Activated CD4-positive, alpha-beta T cell treated with anti-CD3 and anti-CD28 coated beads for 24 hours (primary cell): ENCODE results near the gene ANKHD1.
"Not testable (repeated sequence)": the region's sequence is repeated elsewhere in the genome, so short reads cannot be mapped to it uniquely, and the experiment has no call there.

Experiments
- DNase-seq, 2 donors: peaks; one replicate each; pipeline ENCODE4 v3.0.0-alpha.2; 2020; ENCODE audit warnings: low read depth in 2 of 2

The ANKHD1 gene

DNA sequence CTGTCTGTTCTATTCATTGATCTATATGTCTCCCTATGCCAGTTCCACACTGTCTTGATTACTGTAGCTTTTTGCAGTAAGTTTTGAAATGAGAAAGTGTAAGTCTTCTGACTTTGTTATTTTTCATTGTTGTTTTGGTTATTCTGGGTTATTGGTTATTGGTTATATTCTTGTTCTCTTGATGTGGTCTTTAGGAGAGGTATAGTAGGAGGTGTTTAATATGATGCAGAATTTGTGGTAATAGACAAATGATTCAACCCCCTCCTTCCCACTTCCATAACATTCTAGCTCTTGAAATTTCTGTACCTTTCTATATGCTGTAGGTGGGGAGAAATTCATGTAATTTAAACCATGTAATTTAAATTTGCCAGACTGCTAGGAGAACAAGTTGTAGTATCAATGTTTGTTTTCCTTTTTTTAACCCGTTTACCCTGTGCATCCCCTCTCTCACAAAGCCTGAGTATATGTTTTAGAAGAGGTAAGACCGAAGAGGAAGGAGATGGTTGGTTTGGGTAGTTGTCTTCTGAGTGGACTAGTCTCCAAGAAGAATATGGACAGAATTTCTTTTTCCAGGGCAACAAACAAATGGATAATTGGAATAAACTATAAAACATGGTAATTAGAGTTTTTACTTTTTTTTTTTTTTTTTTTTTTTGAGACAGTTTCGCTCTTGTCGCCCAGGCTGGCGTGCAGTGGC, 19.2 kb downstream of the ANKHD1 start:
- DNase-seq, result no peak

DNA sequence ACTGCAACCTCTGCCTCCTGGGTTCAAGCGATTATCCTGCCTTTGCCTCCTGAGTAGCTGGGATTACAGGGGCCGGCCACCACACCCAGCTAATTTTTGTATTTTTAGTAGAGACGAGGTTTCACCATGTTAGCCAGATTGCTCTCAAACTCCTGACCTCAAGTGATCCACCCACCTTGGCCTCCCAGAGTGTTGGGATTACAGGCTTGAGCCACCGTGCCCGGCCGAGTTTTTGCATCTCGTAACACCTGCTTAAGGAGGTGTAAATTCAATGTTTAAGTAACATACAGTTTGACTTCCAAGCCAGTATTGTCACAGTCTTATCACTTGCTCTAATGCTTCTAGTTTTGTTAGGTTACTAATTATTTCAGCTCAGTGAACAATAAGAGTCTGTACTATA, 19.7 kb downstream of the ANKHD1 start:
- not testable (repeated sequence) for DNase-seq

DNA sequence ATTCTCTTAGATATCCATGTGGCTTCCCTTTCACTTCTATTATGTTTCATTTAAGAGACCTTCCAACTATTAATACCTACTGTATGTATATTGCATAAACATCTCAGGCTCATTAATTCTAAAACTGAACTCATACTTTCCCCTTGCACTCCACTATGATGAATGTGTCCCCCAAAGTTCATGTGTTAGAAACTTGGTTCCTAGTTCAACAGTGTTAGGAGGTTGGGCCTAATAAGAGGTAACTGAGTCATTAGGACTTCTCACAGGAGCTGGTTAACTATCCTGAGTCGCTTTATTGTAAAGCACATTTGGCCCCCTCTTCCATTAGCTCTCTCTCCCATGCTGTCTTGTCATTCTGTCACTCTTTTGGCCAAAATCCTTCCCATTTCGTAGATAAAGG, 22.0 kb downstream of the ANKHD1 start:
- no peak for DNase-seq

DNA sequence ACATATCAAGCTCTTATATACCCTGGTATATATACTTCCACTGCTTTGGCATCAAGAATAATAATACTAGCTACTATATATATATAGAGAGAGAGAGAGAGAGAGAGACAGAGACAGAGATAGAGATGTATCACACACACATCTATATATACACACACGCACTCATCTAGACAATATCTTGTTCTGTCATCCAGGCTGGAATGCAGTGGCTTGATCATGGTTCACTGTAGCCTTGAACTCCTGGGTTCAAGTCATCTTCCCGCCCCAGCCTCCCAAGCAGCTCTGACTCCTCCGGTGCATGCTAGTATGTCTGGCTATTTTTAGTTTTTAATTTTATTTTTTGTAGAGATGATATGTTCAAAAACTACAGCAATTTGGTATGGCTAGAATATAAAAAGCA, 22.5 kb downstream of the ANKHD1 start:
- no peak for DNase-seq

DNA sequence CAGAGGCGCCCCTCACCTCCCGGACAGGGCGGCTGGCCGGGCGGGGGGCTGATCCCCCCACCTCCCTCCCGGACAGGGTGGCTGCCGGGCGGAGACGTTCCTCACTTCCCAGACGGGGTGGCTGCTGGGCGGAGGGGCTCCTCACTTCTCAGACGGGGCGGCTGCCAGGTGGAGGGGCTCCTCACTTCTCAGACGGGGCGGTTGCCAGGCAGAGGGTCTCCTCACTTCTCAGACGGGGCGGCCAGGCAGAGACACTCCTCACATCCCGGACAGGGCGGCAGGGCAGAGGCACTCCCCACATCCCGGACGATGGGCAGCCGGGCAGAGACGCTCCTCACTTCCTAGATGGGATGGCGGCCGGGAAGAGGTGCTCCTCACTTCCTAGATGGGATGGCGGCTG, 26.1 kb downstream of the ANKHD1 start:
- not testable (repeated sequence) for DNase-seq

DNA sequence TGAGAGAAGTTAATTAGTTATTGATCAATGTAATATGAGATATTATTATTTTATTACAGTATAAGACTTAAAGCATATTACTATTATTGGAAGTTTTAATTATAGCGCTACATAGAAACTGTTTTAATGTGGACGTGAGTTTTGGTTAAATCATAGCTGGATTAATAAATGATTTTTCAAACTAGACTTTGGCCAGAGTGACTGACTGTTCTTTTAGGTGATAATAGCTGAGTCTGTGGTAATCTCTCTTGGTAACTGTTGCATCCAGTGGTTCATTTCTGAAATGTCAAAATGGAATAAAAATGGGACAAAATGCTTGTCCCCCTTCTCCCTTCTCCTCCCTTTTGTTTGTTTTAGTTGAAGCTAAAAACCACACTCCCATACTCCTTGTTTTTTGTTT, 28.1 kb downstream of the ANKHD1 start:
- DNase-seq, result no peak

DNA sequence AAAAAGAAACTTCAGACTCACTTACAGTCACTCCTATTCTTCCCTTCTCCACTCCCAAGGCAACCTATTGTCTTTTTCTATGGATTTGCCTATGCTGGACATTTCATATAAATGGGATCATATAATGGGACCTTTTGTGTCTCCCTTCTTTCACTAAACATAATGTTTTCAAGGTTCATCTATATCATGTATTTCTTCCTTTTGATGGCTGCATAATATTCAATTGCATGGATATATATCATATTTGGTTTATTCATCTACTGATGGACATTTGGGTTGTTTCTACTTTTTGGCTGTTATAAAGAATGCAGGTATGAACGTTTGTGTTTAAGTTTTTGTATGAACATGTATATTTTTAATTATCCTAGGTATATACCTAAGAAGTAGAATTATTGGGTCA, 30.6 kb downstream of the ANKHD1 start:
- DNase-seq, result no peak

DNA sequence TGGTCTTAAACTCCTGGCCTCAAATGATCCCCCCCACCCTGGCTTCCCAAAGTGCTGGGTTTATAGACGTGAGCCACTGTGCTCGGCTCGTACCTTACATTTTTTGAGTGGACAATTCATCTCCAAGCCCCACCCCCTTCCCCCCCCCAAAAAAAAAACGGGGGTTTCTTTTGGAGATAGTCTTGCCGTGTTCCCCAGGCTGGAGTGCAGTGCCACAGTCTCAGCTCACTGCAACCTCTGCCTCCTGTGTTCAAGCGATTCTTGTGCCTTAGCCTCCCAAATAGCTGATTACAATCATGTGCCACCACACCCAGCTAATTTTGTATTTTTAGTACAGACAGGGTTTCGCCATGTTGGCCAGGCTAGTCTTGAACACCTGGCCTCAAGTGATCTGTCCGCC, 31.3 kb downstream of the ANKHD1 start:
- no peak for DNase-seq

DNA sequence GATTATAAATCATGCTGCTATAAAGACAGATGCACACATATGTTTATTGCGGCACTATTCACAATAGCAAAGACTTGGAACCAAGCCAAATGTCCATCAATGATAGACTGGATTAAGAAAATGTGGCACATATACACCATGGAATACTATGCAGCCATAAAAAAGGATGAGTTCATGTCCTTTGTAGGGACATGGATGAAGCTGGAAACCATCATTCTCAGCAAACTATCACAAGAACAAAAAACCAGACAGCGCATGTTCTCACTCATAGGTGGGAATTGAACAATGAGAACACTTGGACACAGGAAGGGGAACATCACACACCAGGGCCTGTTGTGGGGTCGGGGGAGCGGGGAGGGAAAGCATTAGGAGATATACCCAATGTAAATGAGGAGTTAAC, 55.7 kb downstream of the ANKHD1 start:
- not testable (repeated sequence) for DNase-seq

DNA sequence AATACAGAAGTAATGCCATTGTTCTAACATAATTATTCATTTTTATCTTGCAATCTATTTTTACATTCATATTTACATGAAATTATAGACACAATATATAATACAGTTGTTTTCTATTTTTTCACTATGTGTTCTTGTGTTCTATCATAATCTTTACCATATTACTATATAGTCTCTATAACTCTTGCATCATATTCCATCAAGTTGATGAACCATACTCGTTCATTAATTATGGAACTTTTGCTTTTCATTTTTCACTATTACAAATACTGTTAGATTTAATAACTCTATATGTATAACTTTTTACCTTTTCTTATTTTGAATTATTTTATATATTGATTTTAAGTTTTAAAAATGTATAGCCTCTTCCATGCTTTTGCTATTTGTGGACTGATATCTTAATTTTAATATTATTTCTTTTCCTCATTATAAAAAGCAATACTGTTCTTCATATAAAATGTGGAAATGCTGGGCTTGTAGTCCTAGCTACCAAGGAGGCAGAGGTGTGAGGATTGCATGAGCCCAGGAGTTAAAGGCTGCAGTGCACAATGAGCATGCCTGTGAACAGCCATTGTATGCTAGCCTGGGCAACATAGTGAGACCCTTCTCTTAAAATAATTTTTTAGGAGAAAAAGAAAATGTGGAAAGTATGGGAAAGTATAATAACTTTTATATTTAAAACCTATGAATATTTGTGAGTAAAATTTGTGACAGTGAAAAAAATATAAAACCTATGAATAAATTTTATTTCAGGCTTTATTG, 65.5 kb downstream of the ANKHD1 start:
- DNase-seq, result no peak

DNA sequence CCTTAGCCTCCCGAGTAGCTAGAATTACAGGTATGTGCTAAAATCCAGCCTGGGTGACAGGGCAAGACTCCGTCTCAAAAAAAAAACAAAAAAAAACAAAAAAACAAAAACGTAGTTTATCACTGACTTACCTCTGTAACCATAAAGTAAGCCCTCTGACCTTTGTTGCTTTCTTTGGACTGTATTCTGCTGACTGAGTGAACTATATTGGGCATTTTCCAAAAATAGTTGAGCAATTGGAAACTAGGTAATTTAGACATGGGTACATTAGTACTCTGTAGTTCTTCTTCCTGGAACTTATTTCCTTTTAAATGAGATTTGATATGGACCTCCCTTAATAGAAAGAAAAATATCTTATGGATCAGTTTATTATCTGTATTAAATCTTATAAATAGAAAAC, 66.6 kb downstream of the ANKHD1 start:
- no peak for DNase-seq

DNA sequence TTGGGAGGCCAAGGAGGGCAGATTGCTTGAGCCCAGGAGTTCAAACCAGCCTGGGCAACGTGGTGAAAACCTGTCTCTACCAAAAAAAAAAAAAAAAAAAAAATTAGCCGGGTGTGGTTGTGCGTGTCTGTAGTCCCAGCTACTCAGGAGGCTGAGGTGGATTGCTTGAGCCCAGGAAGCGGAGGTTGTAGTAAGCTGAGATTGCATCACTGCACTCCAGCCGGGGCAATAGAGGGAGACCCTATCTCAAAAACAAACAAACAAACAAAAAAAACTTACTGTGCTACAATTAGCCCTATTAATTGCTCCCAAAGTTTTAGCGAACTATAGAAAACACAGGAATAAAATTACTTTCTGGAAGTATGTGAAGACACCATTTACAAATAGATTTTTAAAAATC, 67.6 kb downstream of the ANKHD1 start:
- DNase-seq, result no peak

DNA sequence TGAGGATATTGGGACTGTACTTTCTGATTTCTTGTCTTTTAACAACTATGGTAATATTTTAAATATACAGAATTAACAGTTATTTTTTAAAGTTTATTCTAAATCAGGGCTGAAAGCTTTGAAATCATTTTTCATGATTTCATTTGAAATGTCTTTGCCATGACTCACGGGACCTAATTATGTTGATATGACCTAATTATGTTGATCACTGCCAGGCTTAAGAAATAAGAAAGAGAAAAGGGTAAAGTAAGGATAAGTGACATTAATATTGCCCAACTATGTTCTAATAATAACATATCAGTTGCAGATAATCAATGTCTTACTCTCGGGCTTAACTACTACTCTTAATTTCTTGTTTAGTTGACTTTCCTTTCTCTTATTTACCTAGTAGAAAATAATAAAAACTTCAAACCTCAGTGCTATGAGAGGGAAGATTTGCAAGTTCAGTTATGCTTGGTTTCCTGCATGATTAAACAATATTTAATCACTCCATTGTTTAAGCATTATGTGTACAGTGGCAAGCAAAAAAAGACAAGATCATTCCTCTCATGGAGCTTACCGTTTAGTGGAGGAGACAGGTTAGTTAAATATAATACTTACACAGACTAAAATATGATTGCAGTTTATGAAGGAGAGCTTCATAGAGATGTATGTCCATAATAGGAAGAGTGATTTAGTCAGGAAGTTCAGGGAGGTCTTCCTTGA, 78.8 kb downstream of the ANKHD1 start:
- no peak for DNase-seq

DNA sequence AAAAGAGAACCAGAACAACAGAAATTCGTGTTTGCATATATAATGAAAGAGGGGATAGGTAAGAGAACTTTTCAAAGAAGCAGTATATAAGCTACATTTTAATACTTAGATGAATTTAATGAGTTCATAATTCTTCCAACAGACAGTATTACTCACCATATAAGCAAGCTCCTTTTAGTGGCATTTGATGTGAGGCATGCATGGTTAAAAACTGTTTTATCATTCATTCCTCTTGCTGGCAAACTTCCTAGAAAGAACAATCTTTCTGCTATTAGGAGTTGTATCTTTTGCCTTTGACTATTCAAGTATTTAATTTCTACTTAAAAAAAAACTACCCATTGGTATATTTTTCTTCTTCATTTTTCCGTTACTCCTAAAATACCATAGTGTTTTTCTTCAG, 80.1 kb downstream of the ANKHD1 start:
- no peak for DNase-seq

DNA sequence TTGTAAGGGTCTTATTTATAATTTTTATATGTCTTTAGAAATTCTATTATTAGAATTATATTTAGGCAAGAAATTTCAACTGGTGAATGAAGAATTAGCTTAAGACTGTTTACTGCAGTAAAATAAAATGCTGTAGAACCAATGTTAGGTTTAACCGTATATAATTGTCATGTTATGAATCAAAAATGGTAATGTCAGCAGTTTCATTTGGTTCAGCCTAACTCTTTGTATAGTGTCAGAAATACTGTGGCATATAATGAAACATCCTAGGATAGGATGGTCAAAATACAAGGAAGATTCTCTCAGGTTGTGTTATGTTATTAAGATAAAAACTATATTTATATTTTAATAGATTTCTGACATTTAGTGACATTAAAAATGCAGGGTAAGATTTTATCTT, 81.4 kb downstream of the ANKHD1 start:
- no peak for DNase-seq

DNA sequence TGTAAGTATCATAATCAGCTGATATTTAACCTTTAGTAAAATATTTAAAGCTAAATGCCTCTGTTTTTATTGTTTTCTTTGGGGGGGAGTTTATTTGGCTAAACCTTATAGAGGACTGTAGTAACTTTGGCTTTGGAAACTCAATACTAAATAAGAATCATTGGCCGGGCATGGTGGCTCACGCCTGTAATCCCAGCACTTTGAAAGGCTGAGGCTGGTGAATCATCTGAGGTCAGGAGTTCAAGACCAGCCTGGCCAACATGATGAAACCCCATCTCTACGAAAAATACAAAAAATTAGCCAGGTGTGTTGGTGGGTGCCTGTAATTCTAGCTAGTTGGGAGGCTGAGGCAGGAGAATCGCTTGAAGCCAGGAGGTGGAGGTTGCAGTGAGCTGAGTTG, 86.5 kb downstream of the ANKHD1 start:
- DNase-seq, result not testable (repeated sequence)

DNA sequence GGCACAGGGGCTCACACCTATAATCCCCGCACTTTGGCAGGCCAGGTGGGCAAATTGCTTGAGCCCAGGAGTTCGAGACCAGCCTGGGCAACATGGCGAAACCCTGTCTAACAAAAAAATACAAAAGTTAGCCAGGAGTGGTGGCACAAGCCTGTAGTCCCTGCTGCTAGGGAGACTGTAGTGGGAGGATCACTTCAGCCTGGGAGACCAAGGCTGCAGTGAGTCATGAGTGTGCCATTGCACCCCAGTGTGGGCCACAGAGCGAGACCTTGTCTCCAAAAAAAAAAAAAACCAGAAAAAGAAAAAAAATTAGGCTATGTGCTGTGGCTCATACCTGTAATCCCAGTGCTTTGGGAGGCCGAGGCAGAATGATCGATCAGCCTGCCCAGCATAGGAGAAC, 87.3 kb downstream of the ANKHD1 start:
- DNase-seq, result no peak

DNA sequence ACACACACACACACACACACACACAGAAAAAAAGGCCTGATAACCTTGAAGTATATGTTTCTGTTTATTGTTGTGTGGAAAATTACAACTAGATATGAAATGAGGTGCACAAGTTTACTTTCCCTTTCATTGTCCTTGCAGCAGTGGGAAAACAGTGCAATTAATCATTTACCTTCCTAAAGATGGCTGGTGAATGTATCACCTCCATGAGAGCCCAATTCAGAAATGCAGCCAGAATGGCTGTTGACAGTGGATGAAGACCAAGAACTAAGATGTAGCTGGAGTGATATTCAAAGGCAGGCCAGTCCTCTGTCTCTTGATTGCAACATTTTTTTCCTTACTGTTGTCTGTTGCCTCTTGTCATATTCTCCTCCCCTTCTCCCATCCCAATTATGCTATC, 96.3 kb downstream of the ANKHD1 start:
- no peak for DNase-seq

DNA sequence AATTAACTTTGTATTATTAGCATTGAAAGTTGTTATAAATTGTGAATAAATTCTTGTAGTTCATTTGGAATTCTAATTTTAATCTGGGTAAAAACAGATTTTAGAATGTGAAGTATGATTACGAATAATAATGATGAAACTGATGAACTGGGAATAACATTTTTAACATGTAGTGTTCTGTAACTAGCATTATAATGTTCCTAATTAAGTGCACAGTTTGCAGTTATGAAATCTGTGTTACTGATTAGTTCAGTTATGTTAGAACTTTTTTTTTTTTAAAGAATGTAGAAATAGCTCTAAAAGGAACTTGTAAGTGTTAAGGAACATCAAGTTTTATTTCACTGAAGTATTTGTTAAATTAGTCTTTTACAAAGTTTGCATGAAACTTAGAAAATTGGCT, 97.0 kb downstream of the ANKHD1 start:
- no peak for DNase-seq

DNA sequence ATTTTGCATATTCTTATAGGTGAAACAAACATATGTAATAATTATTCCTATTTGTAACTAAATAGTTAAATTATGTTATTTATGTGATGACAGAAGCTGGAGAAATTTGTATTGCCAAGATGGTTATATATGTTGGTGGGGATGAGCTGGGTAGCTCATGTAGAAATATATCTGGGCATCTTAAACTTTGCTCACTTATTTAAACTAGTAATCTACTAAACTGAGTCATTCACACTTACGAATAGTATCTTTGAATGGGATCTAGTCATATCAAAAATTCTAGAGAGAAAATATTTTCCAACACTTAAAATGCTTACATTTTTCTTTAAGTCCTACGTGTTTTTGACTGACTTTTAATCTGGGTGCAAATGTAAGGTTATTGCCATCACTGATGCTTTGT, 101.2 kb downstream of the ANKHD1 start:
- no peak for DNase-seq

DNA sequence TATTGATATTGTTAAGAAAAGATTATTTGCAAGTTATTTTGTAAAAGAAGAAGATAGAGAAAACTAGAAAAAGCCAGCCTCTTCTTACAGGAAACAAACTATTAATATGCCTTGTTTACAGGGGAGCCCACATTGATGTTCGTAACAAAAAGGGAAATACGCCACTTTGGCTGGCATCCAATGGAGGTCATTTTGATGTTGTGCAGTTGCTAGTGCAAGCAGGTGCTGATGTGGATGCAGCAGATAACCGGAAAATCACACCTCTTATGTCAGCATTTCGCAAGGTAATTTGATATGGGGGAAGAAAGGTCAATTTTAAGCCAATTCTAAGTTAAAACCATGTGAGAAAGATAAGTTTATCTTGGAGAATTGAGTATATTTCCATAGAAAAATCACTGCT, 108.3 kb downstream of the ANKHD1 start:
- DNase-seq, result no peak

DNA sequence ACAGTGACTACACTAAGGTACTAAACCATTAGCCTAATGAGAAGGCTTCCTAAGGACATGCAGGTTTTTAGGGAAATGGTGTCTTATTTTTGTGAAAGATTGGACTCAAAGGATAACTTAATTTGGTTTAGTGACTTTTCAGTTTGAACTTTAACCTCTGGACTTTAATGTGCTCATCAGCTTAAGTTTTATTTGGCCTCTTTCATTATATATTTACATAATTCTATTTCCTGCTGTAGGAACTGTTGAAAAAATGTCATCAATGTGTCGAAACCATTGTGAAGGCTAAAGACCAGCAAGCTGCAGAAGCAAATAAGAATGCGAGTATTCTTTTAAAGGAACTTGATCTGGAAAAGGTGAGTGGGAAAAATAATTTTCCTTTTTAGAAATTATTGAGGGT, 111.5 kb downstream of the ANKHD1 start:
- no peak for DNase-seq

DNA sequence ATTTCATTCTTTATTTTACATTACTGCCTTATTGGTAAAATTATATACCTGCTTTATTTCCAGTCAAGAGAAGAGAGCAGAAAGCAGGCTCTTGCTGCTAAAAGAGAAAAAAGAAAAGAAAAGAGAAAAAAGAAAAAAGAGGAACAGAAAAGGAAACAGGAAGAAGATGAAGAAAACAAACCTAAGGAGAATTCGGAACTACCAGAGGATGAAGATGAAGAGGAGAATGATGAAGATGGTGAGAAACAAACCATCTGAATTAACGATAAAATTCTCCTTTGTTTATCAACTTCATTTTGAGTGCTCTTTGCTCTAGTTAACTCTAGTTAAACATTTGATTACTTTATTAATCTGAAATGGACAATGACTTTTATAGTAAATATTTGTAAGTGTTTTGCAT, 122.4 kb downstream of the ANKHD1 start:
- DNase-seq, result no peak
